Upper lobe of left lung (tissue), 4 donors: Measurements from ENCODE around the gene KIF15.

Source experiments
- CTCF ChIP-seq, 6 experiments: fragments of 450-650 bp in 4 of 6; fragments of 200-600 bp in 2 of 6; sonication (generic) in 2 of 6; IDR thresholded peaks; one replicate each; pipeline ENCODE4 v1.5.1; 2016 to 2019; ENCODE audit warnings: antibody characterized with exemption in 6 of 6
- POLR2A ChIP-seq, 4 donors: fragments of 450-650 bp; IDR thresholded peaks; one replicate each; pipeline ENCODE4 v1.5.1; 2016 to 2017; ENCODE audit warnings: antibody characterized with exemption in 4 of 4, mild to moderate bottlenecking in 2 of 4
- POLR2AphosphoS5 ChIP-seq, 2 donors: sonication (generic); formaldehyde crosslinking; IDR thresholded peaks; one replicate each; pipeline ENCODE4 v1.5.1; 2017; ENCODE audit warnings: antibody characterized with exemption in 2 of 2

DNA sequence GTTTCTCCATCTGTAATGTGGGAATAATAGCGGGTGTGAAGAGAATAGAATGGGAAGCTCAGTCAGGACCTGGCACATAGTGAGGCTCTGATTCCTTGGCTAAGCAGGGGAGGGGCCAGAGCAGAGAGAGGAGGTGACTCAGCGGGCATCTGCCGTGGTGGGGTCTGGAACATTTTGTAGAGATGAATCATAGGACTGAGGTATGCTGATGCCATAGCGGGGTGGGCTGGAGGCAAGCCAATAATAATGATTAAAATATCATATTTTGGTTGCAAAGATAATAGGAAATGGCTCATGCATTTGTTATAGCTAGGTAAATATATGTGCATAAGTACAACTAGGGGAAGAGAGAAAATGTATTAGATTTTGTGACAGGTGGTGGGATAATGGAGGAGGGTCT lies 124.0 kb downstream of the KIF15 start:
- no peak for TF ChIP-seq CTCF (IDR thresholded peaks at IDR 0.05)
- no peak for TF ChIP-seq POLR2A (IDR thresholded peaks at IDR 0.05)
- no peak for TF ChIP-seq POLR2AphosphoS5 (IDR thresholded peaks at IDR 0.05)
